HL-60 (cell line): ENCODE data around the gene TPK1.

ENCODE experiments used
- GABPA ChIP-seq: IDR thresholded peaks from 2 replicates; pipeline ENCODE4 v1.6.1; 2012; ENCODE audit warnings: low read depth
- POLR2AphosphoS5 ChIP-seq: IDR thresholded peaks from 2 replicates; pipeline ENCODE4 v1.6.1; 2012; ENCODE audit warnings: low read depth
- SPI1 ChIP-seq: IDR thresholded peaks from 2 replicates; pipeline ENCODE4 v1.6.1; 2012; ENCODE audit warnings: low read depth, mild to moderate bottlenecking, borderline replicate concordance
- TF ChIP-seq, protein P1 (sequence below): IDR thresholded peaks from one replicate; pipeline ENCODE4 v1.5.1; 2011; ENCODE audit warnings: low read length, control low read depth, inconsistent platforms; ENCODE audit not compliant: insufficient read depth
- TF ChIP-seq, protein P2 (sequence below): IDR thresholded peaks from 2 replicates; pipeline ENCODE4 v1.6.1; 2012; ENCODE audit warnings: low read depth; ENCODE audit not compliant: insufficient replicate concordance

DNA sequence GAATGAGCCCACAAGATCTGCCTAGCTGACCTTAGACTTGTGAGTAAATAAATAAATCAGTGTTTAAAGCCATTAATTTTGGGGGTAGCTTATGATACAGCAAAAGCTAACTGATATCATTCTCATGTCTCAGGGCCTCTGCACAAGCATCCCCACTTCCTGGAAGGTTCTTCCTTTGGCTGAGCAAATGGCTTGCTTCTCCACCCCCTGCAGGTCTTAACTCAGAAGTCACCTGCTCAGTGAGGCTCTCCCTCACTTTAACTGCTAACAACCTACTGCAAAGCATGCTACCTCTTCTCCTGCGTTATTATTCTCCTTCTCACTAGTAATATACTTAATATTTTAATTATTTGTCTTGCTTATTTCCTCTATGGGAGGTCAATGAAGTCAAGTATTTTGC is 167.3 kb downstream of the TPK1 start:
- TF ChIP-seq, protein P1, sequence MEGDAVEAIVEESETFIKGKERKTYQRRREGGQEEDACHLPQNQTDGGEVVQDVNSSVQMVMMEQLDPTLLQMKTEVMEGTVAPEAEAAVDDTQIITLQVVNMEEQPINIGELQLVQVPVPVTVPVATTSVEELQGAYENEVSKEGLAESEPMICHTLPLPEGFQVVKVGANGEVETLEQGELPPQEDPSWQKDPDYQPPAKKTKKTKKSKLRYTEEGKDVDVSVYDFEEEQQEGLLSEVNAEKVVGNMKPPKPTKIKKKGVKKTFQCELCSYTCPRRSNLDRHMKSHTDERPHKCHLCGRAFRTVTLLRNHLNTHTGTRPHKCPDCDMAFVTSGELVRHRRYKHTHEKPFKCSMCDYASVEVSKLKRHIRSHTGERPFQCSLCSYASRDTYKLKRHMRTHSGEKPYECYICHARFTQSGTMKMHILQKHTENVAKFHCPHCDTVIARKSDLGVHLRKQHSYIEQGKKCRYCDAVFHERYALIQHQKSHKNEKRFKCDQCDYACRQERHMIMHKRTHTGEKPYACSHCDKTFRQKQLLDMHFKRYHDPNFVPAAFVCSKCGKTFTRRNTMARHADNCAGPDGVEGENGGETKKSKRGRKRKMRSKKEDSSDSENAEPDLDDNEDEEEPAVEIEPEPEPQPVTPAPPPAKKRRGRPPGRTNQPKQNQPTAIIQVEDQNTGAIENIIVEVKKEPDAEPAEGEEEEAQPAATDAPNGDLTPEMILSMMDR = no peak
- TF ChIP-seq POLR2AphosphoS5 (no peak), GABPA (no peak), SPI1 (no peak)
- TF ChIP-seq, protein P2, sequence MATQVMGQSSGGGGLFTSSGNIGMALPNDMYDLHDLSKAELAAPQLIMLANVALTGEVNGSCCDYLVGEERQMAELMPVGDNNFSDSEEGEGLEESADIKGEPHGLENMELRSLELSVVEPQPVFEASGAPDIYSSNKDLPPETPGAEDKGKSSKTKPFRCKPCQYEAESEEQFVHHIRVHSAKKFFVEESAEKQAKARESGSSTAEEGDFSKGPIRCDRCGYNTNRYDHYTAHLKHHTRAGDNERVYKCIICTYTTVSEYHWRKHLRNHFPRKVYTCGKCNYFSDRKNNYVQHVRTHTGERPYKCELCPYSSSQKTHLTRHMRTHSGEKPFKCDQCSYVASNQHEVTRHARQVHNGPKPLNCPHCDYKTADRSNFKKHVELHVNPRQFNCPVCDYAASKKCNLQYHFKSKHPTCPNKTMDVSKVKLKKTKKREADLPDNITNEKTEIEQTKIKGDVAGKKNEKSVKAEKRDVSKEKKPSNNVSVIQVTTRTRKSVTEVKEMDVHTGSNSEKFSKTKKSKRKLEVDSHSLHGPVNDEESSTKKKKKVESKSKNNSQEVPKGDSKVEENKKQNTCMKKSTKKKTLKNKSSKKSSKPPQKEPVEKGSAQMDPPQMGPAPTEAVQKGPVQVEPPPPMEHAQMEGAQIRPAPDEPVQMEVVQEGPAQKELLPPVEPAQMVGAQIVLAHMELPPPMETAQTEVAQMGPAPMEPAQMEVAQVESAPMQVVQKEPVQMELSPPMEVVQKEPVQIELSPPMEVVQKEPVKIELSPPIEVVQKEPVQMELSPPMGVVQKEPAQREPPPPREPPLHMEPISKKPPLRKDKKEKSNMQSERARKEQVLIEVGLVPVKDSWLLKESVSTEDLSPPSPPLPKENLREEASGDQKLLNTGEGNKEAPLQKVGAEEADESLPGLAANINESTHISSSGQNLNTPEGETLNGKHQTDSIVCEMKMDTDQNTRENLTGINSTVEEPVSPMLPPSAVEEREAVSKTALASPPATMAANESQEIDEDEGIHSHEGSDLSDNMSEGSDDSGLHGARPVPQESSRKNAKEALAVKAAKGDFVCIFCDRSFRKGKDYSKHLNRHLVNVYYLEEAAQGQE = no peak
